Panc1 (cell line): Measurements from ENCODE around the gene TIAM2.

Experiments
- POLR2AphosphoS5 ChIP-seq: IDR thresholded peaks from 2 replicates; pipeline ENCODE4 v1.6.1; 2012; ENCODE audit warnings: mild to moderate bottlenecking, low read depth, low read length, moderate library complexity
- TF ChIP-seq, protein P1 (sequence below), 2 experiments: IDR thresholded peaks; 2 replicates each; pipeline ENCODE4 v1.6.1; 2011 to 2012; ENCODE audit warnings: low read depth in 2 of 2, control low read depth in 1 of 2, low read length in 1 of 2, mild to moderate bottlenecking in 1 of 2, moderate library complexity in 1 of 2; ENCODE audit not compliant: insufficient read depth in 1 of 2

GRCh38 chr6:155187106-155187505 lies 192.0 kb downstream of the TIAM2 start:
- TF ChIP-seq, protein P1, sequence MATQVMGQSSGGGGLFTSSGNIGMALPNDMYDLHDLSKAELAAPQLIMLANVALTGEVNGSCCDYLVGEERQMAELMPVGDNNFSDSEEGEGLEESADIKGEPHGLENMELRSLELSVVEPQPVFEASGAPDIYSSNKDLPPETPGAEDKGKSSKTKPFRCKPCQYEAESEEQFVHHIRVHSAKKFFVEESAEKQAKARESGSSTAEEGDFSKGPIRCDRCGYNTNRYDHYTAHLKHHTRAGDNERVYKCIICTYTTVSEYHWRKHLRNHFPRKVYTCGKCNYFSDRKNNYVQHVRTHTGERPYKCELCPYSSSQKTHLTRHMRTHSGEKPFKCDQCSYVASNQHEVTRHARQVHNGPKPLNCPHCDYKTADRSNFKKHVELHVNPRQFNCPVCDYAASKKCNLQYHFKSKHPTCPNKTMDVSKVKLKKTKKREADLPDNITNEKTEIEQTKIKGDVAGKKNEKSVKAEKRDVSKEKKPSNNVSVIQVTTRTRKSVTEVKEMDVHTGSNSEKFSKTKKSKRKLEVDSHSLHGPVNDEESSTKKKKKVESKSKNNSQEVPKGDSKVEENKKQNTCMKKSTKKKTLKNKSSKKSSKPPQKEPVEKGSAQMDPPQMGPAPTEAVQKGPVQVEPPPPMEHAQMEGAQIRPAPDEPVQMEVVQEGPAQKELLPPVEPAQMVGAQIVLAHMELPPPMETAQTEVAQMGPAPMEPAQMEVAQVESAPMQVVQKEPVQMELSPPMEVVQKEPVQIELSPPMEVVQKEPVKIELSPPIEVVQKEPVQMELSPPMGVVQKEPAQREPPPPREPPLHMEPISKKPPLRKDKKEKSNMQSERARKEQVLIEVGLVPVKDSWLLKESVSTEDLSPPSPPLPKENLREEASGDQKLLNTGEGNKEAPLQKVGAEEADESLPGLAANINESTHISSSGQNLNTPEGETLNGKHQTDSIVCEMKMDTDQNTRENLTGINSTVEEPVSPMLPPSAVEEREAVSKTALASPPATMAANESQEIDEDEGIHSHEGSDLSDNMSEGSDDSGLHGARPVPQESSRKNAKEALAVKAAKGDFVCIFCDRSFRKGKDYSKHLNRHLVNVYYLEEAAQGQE (IDR thresholded peaks at IDR 0.05; ENCODE audit: insufficient read depth in 1 of 2, low read depth in 2 of 2, low read length in 1 of 2), result no peak
- TF ChIP-seq POLR2AphosphoS5, result no peak
